ENCODE data around the gene MRPS23.
"Not testable (repeated sequence)": the region's sequence is repeated elsewhere in the genome, so short reads cannot be mapped to it uniquely, and the experiment has no call there.

The MRPS23 gene

GRCh38 chr17:57862694-57863667 lies 13.1 kb upstream of the MRPS23 start:
- DNase-seq (ENCODE audit: low read depth in 3 of 3): no peak

- DNase-seq (ENCODE audit: low read depth in 3 of 3): no peak
Measured at GRCh38 chr17:57861790-57862693, 12.2 kb upstream of the MRPS23 start.

- no peak for DNase-seq (ENCODE audit: low read depth in 3 of 3)
Measured at GRCh38 chr17:57861000-57861789, 11.4 kb upstream of the MRPS23 start.

- no peak for DNase-seq (ENCODE audit: low read depth in 3 of 3)
Measured at GRCh38 chr17:57860414-57860999, 10.7 kb upstream of the MRPS23 start.

GRCh38 chr17:57859601-57860413 lies 10.0 kb upstream of the MRPS23 start:
- no peak for DNase-seq (ENCODE audit: low read depth in 3 of 3)

GRCh38 chr17:57858838-57859237 lies 9.0 kb upstream of the MRPS23 start:
- DNase-seq (ENCODE audit: low read depth in 3 of 3): no peak

GRCh38 chr17:57856792-57857620 lies 7.2 kb upstream of the MRPS23 start:
- DNase-seq (ENCODE audit: low read depth in 3 of 3): no peak

GRCh38 chr17:57855391-57856035 lies 5.7 kb upstream of the MRPS23 start:
- no peak for DNase-seq (ENCODE audit: low read depth in 3 of 3)

GRCh38 chr17:57853695-57854094 lies 3.9 kb upstream of the MRPS23 start:
- no peak for DNase-seq (ENCODE audit: low read depth in 3 of 3)

- DNase-seq (ENCODE audit: low read depth in 3 of 3): no peak
Measured at GRCh38 chr17:57852955-57853328, 3.1 kb upstream of the MRPS23 start.

GRCh38 chr17:57852092-57852954 lies 2.5 kb upstream of the MRPS23 start:
- DNase-seq (ENCODE audit: low read depth in 3 of 3): no peak

- DNase-seq (ENCODE audit: low read depth in 3 of 3): no peak
Measured at GRCh38 chr17:57849163-57849873, 526 bp downstream of the MRPS23 start.

GRCh38 chr17:57846056-57846945 lies 3.5 kb downstream of the MRPS23 start:
- not testable (repeated sequence) for DNase-seq (ENCODE audit: low read depth in 3 of 3)

GRCh38 chr17:57842280-57842679 lies 7.6 kb downstream of the MRPS23 start:
- DNase-seq (ENCODE audit: low read depth in 3 of 3): no peak

- no peak for DNase-seq (ENCODE audit: low read depth in 3 of 3)
Measured at GRCh38 chr17:57839571-57839923, 10.3 kb downstream of the MRPS23 start.

GRCh38 chr17:57838857-57839570 lies 10.8 kb downstream of the MRPS23 start:
- DNase-seq (ENCODE audit: low read depth in 3 of 3): no peak

Measured in stimulated activated CD4-positive, alpha-beta T cell treated with anti-CD3 and anti-CD28 coated beads, TNF-alpha, amount 100 ng/mL, for 4 hours (primary cell).